Suprapubic skin (tissue), 4 donors: ENCODE results near the gene LRRC8C. TPM values are rescaled to one million over a fixed set of nuclear protein-coding genes. Genes with fewer than 3 reads are reported as not detected.

Experiments used
- DNase-seq, 2 donors: peaks; one replicate each; pipeline ENCODE4 v3.0.0-alpha.2; 2019; ENCODE audit warnings: low spot score in 2 of 2
- H3K27ac ChIP-seq: fragments of 200-600 bp; sonication (generic); one replicate; pipeline ENCODE4 v1.5.1; 2019
- H3K27me3 ChIP-seq: fragments of 200-600 bp; sonication (generic); one replicate; pipeline ENCODE4 v1.5.1; 2019
- H3K36me3 ChIP-seq: fragments of 200-600 bp; sonication (generic); one replicate; pipeline ENCODE4 v1.5.1; 2019
- H3K4me1 ChIP-seq: fragments of 200-600 bp; sonication (generic); one replicate; pipeline ENCODE4 v1.5.1; 2019
- H3K4me3 ChIP-seq: fragments of 200-600 bp; sonication (generic); one replicate; pipeline ENCODE4 v1.5.1; 2019; ENCODE audit warnings: mild to moderate bottlenecking
- H3K9me3 ChIP-seq: fragments of 200-600 bp; sonication (generic); one replicate; pipeline ENCODE4 v1.5.1; 2019
- EP300 ChIP-seq: sonication (generic); formaldehyde crosslinking; IDR thresholded peaks from one replicate; pipeline ENCODE4 v1.6.1; 2017; ENCODE audit warnings: antibody characterized with exemption
- POLR2A ChIP-seq, 2 donors: fragments of 450-650 bp; IDR thresholded peaks; one replicate each; pipeline ENCODE4 v1.6.1; 2017; ENCODE audit warnings: antibody characterized with exemption in 2 of 2, mild to moderate bottlenecking in 2 of 2, moderate library complexity in 2 of 2
- POLR2AphosphoS5 ChIP-seq, 3 donors: sonication (generic); formaldehyde crosslinking; IDR thresholded peaks; one replicate each; pipeline ENCODE4 v1.6.1; 2017; ENCODE audit warnings: antibody characterized with exemption in 3 of 3
- WGBS: methylation state at CpG from one replicate; pipeline ENCODE4 v1.1.5; 2018; 5-methylcytosine and 5-hydroxymethylcytosine counted together
- total RNA-seq, 4 donors: library from RNA; depleted of rRNA; stranded (reverse); fragments of >200 nt; gene quantifications; one replicate each; pipeline ENCODE4 v1.1.0, GENCODE V29; 2016
- TF ChIP-seq, protein P1 (sequence below), 2 donors: fragments of 200-600 bp in 1 of 2; fragments of 450-650 bp in 1 of 2; sonication (generic) in 1 of 2; IDR thresholded peaks; one replicate each; pipeline ENCODE4 v1.5.1; 2016 to 2019; ENCODE audit warnings: antibody characterized with exemption in 2 of 2, mild to moderate bottlenecking in 1 of 2, moderate library complexity in 1 of 2

The LRRC8C gene
- total RNA-seq, 4 donors from 2014 or later: 6.2 to 10.4 (median 9.1) TPM

DNA sequence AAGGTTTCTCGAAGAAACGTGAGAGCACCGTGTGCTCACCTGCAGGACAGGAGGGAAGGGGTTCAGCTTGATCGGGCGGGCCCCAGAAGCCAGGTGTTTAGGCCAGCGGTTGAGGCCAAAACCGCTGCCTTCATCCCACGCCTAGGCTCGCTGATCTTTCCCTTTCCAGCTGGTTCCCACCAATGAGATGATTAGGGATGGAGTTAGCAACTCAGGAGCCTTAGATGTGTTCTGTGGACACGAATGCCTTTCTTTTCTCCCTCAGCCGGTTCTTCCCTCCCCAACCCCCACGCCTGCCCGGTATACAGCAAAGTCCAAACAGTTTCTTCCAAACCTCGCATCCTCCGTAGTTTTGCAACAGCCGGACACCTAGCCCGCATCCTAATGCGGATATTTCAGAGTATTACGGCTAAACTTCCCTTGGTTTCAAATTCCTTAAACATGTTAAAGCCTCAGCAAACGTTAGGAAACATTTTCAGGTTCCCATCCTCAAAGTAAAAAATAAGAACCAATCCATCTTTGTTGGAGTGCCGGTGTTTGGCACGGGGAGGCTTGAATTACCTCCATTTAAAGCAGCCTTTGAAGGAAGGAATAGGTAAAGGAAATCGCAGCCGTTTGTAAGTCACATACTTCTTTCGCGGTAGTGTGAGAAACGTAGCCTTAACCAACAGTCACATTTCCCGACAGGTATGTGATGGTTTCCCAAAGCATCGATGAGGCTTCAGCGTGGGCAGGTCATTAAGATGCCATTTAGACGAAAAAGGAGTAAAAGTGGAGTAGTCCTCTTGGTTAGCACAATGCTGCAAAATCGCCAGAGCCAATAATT, 1.1 kb downstream of the LRRC8C start:
- no peaks in the 10 kb centered on the region for H3K9me3 ChIP-seq
- H3K27me3 ChIP-seq: no peaks in the 10 kb centered on the region
- H3K36me3 ChIP-seq: no peaks in the 10 kb centered on the region
- peak overlapping the region; percentile 76 for H3K27ac ChIP-seq
- TF ChIP-seq EP300 (no peak), POLR2AphosphoS5 (IDR thresholded peaks at IDR 0.05) (no peak), POLR2A (IDR thresholded peaks at IDR 0.05) (no peak)
- TF ChIP-seq, protein P1, sequence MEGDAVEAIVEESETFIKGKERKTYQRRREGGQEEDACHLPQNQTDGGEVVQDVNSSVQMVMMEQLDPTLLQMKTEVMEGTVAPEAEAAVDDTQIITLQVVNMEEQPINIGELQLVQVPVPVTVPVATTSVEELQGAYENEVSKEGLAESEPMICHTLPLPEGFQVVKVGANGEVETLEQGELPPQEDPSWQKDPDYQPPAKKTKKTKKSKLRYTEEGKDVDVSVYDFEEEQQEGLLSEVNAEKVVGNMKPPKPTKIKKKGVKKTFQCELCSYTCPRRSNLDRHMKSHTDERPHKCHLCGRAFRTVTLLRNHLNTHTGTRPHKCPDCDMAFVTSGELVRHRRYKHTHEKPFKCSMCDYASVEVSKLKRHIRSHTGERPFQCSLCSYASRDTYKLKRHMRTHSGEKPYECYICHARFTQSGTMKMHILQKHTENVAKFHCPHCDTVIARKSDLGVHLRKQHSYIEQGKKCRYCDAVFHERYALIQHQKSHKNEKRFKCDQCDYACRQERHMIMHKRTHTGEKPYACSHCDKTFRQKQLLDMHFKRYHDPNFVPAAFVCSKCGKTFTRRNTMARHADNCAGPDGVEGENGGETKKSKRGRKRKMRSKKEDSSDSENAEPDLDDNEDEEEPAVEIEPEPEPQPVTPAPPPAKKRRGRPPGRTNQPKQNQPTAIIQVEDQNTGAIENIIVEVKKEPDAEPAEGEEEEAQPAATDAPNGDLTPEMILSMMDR (IDR thresholded peaks at IDR 0.05): no peak
- no peak for DNase-seq
- H3K4me1 ChIP-seq: peaks cover 39% of the 10 kb centered on the region
- WGBS: 16% methylated on average over 32 of the region's 32 CpGs
- H3K4me3 ChIP-seq: peak overlapping the region; percentile 73

DNA sequence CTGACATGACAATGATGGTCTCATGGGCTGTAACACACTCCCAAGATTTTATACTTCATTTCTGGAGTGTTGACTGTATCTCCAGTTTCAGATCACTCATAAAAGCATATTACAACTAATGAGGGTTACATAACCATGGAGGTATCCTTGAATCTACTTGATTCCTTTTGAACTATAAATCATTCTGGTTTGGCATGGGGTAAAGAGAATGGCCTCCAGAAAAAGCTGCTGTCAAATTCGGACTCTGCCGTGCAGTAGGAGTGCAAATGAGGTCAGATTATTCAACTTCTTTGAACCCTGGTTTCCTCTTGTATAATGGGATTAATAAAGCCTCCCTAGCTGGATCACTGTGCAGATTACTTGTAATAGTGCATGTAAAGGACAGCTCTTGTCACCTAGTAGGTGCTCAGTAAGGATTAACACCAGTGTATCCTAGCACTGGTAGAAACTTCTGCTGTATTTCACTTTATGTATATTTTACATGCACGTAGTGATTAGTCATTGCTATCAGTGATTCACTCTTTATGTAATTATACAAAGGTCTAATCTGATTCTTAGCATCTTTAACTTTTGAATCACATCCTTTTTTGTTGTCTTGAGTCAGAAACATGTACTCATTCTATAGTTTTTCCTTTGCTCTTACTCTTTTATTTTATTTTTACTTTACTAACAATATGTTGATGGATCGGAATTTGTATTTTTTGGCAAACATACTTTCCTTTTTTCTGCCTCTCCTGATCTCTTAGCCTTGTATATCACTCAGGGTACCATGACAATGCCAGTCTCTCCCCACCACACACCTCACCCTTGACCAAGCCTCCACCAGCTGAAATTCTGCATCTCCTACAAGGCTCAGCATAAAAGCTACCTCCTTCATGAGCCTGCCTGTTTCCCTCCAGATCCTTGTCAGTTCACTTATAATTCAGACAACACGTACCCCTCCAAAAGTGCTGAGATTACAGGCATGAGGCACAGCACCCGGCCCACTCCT, 3.2 kb downstream of the LRRC8C start:
- peak overlapping the region; percentile 73 for H3K4me3 ChIP-seq
- no peaks in the 10 kb centered on the region for H3K27me3 ChIP-seq
- no peaks in the 10 kb centered on the region for H3K9me3 ChIP-seq
- WGBS: 63% methylated on average over 6 of the region's 6 CpGs
- no peak for DNase-seq
- peaks cover 35% of the 10 kb centered on the region for H3K4me1 ChIP-seq
- H3K36me3 ChIP-seq: no peaks in the 10 kb centered on the region
- peak overlapping the region; percentile 3 for H3K27ac ChIP-seq
- TF ChIP-seq POLR2AphosphoS5 (IDR thresholded peaks at IDR 0.05) (no peak), POLR2A (IDR thresholded peaks at IDR 0.05) (no peak), EP300 (no peak)
- TF ChIP-seq, protein P1 (IDR thresholded peaks at IDR 0.05): no peak

DNA sequence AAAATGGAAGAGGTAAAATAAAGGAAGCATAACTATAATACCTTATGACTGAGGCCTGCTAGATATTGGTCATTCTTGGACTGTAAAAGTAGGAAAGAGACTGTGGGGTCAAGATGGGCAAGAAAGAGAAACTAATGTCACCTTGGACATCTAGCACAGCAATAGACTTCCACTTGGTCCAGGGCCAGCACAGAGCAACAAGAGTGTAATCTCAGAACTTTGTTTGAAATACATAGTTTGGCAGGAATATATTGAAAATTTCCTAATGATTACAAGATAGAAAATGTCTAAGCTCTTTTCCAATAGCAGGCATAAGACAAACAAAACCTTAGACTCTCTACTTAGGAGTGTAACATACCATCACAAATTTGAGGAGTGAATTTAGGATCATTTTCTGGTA, 4.6 kb downstream of the LRRC8C start:
- no peak overlapping the region for H3K27ac ChIP-seq
- H3K9me3 ChIP-seq: no peaks in the 10 kb centered on the region
- TF ChIP-seq POLR2AphosphoS5 (IDR thresholded peaks at IDR 0.05) (no peak), POLR2A (IDR thresholded peaks at IDR 0.05) (no peak), EP300 (no peak)
- TF ChIP-seq, protein P1 (IDR thresholded peaks at IDR 0.05): no peak
- H3K36me3 ChIP-seq: no peaks in the 10 kb centered on the region
- peaks cover 24% of the 10 kb centered on the region for H3K4me1 ChIP-seq
- no peaks in the 10 kb centered on the region for H3K27me3 ChIP-seq
- no peak for DNase-seq
- H3K4me3 ChIP-seq: no peak overlapping the region

DNA sequence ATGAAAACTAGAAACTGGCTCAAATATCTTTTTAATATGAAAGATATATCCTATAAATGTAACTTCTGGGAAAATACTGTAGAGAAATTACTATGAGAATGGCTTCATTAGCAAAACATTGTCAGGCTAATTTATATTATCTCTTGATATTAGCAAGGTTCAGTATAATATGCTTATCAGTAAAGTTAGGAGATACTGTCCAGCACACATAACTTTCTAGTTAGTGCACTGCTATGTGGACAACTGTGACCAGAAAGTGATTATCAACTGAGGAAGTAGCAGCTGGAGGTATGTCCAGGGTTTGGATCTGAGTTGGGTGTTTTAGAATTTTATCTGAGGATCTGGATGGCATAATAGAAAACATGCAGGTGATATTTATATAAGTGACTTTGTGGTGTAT, 7.5 kb downstream of the LRRC8C start:
- H3K4me1 ChIP-seq: peaks cover 12% of the 10 kb centered on the region
- H3K27me3 ChIP-seq: no peaks in the 10 kb centered on the region
- no peak overlapping the region for H3K4me3 ChIP-seq
- no peak for DNase-seq
- no peaks in the 10 kb centered on the region for H3K9me3 ChIP-seq
- no peak for TF ChIP-seq EP300
- TF ChIP-seq POLR2AphosphoS5 (IDR thresholded peaks at IDR 0.05): no peak
- TF ChIP-seq, protein P1 (IDR thresholded peaks at IDR 0.05): no peak
- TF ChIP-seq POLR2A (IDR thresholded peaks at IDR 0.05): no peak
- H3K27ac ChIP-seq: no peak overlapping the region
- H3K36me3 ChIP-seq: no peaks in the 10 kb centered on the region

DNA sequence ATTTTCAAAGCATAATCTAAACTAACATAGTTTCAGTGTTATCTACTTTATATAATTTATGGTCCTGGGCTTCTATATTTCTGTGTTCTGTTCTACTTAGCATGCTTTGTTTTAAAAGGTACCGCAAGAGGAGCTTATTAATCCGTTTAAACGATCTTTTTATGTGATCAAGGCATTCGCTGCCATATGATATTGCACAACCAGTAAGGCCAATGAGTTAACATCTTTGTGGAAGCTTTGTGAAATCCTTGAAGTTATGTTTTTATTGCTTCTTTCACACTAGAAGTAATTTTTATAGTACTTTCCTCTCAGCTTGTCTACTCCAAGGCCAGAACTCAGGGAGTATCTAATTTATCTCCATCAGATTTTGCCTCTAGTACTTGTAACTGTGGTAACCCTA, 8.9 kb downstream of the LRRC8C start:
- Histone ChIP-seq H3K27me3 (no peaks in the 10 kb centered on the region), H3K27ac (no peak overlapping the region), H3K4me1 (no peaks in the 10 kb centered on the region), H3K9me3 (peaks cover 8% of the 10 kb centered on the region), H3K4me3 (no peak overlapping the region), H3K36me3 (no peaks in the 10 kb centered on the region)
- TF ChIP-seq, protein P1 (IDR thresholded peaks at IDR 0.05): no peak
- TF ChIP-seq POLR2AphosphoS5 (IDR thresholded peaks at IDR 0.05) (no peak), POLR2A (IDR thresholded peaks at IDR 0.05) (no peak), EP300 (no peak)
- 78% methylated on average over 4 of the region's 4 CpGs for WGBS
- DNase-seq: no peak
